Neural progenitor cell (in vitro differentiated cells): ENCODE measurements around the gene CDH2.

ENCODE experiments used
- CTCF ChIP-seq: fragments of 200-600 bp; sonication (generic); IDR thresholded peaks from 2 replicates; pipeline ENCODE4 v1.5.1; 2017; ENCODE audit warnings: antibody characterized with exemption, mild to moderate bottlenecking
- EZH2 ChIP-seq: fragments of 200-600 bp; sonication (generic); IDR thresholded peaks from 2 replicates; pipeline ENCODE4 v1.6.1; 2017; ENCODE audit warnings: antibody characterized with exemption, mild to moderate bottlenecking, moderate library complexity

GRCh38 chr18:28048612-28049011 lies 128.3 kb downstream of the CDH2 start:
- TF ChIP-seq CTCF (no peak), EZH2 (no peak)
